GM04503 (cell line): Measurements from ENCODE around the gene SNAPC4.

Experiments used
- DNase-seq: peaks from one replicate; pipeline ENCODE4 v3.0.0-alpha.2; 2012; ENCODE audit warnings: low read depth

Gene SNAPC4

GRCh38 chr9:136372561-136373299, 27.2 kb downstream of the SNAPC4 start:
- DNase-seq: peak; percentile 44

- DNase-seq: no peak
These were observed 28.0 kb downstream of the SNAPC4 start for GRCh38 chr9:136372006-136372405.

GRCh38 chr9:136371533-136371880, 28.5 kb downstream of the SNAPC4 start:
- no peak for DNase-seq

GRCh38 chr9:136370687-136371532, 29.1 kb downstream of the SNAPC4 start:
- DNase-seq: no peak

- no peak for DNase-seq
These were observed 29.9 kb downstream of the SNAPC4 start for GRCh38 chr9:136370037-136370436.

GRCh38 chr9:136368190-136368589, 31.8 kb downstream of the SNAPC4 start:
- no peak for DNase-seq

GRCh38 chr9:136367296-136368145, 32.4 kb downstream of the SNAPC4 start:
- no peak for DNase-seq

- DNase-seq: no peak
These were observed 33.1 kb downstream of the SNAPC4 start for GRCh38 chr9:136366826-136367225.

GRCh38 chr9:136365775-136366222, 34.2 kb downstream of the SNAPC4 start:
- DNase-seq: no peak

- no peak for DNase-seq
These were observed 34.8 kb downstream of the SNAPC4 start for GRCh38 chr9:136364942-136365774.

- no peak for DNase-seq
These were observed 35.8 kb downstream of the SNAPC4 start for GRCh38 chr9:136363949-136364748.

- DNase-seq: no peak
These were observed 36.6 kb downstream of the SNAPC4 start, which contains the start of gene DNLZ for GRCh38 chr9:136363106-136363948. TSS of gene DNLZ (minus strand) at chr9:136363744. CDS start at chr9:136363714, 30 bp downstream.

- no peak for DNase-seq
These were observed 37.6 kb downstream of the SNAPC4 start for GRCh38 chr9:136362450-136362784.

GRCh38 chr9:136361754-136362449, 38.1 kb downstream of the SNAPC4 start:
- DNase-seq: no peak

- DNase-seq: no peak
These were observed 38.8 kb downstream of the SNAPC4 start for GRCh38 chr9:136361047-136361753.

GRCh38 chr9:136359774-136360718, 39.9 kb downstream of the SNAPC4 start:
- DNase-seq: no peak

- no peak for DNase-seq
These were observed 41.1 kb downstream of the SNAPC4 start for GRCh38 chr9:136358888-136359287.
